B cell (primary cell): Measurements from ENCODE around the gene CLCNKA. TPM values are rescaled to one million over a fixed set of nuclear protein-coding genes. Genes with fewer than 3 reads are reported as not detected.
"Not testable (repeated sequence)": the region's sequence is repeated elsewhere in the genome, so short reads cannot be mapped to it uniquely, and the experiment has no call there.

Experiments
- ATAC-seq: fragments of 200-7000 bp; cut with Tn5 transposase; one replicate; pipeline ENCODE4 v1.10.0; 2021; ENCODE audit warnings: low read depth, mild to moderate bottlenecking, moderate number of reproducible peaks, moderate library complexity
- CTCF ChIA-PET: fragments of 350-600 bp; sonication (Branson Sonifier 250); formaldehyde crosslinking; loops from one replicate; lab custom pipeline; 2021; ENCODE audit warnings: antibody characterized with exemption, inconsistent platforms; lab: Charles Lee
- POLR2A ChIA-PET: fragments of 350-600 bp; sonication (Branson Sonifier 250); formaldehyde crosslinking; loops from one replicate; lab custom pipeline; 2021; ENCODE audit warnings: antibody characterized with exemption; lab: Charles Lee
- DNase-seq: peaks from one replicate; pipeline ENCODE4 v3.0.0; 2013
- H2AFZ ChIP-seq: 2 replicates; pipeline ENCODE4 v1.6.1; 2012; ENCODE audit warnings: mild to moderate bottlenecking, low read depth, low read length; ENCODE audit not compliant: insufficient read depth, poor library complexity, severe bottlenecking
- H3K27ac ChIP-seq, 2 donors: 1 replicate in 1 of 2; 2 replicates in 1 of 2; pipeline ENCODE4 v1.5.1; 2012 to 2013; ENCODE audit warnings: low read length in 2 of 2, mild to moderate bottlenecking in 2 of 2, moderate library complexity in 1 of 2
- H3K27me3 ChIP-seq, 4 experiments: fragments of 200-600 bp in 1 of 4; sonication (generic) in 1 of 4; replicated peaks in 1 of 4; 1 replicate in 2 of 4; 2 replicates in 2 of 4; pipeline versions ENCODE4 v1.6.1 to v1.7.0; 2013 to 2016; ENCODE audit warnings: low read length in 3 of 4, mild to moderate bottlenecking in 2 of 4, mixed read lengths in 1 of 4, moderate library complexity in 1 of 4; ENCODE audit not compliant: insufficient read depth in 4 of 4, control insufficient read depth in 3 of 4; ENCODE audit errors: control extremely low read depth in 1 of 4
- H3K36me3 ChIP-seq, 2 experiments: replicated peaks in 1 of 2; 1 replicate in 1 of 2; 2 replicates in 1 of 2; pipeline versions ENCODE4 v1.6.1 to v1.7.1; 2013; ENCODE audit warnings: low read length in 1 of 2; ENCODE audit not compliant: insufficient read depth in 2 of 2, control insufficient read depth in 1 of 2; ENCODE audit errors: control extremely low read depth in 1 of 2, extremely low read depth in 1 of 2
- H3K4me1 ChIP-seq, 2 donors: fragments of 200-600 bp in 1 of 2; sonication (generic) in 1 of 2; 1 replicate in 1 of 2; 2 replicates in 1 of 2; pipeline versions ENCODE4 v1.5.1 to v1.6.1; 2013 to 2017; ENCODE audit warnings: low read length in 2 of 2; ENCODE audit not compliant: control insufficient read depth in 2 of 2, insufficient read depth in 2 of 2
- H3K4me2 ChIP-seq: replicated peaks from 2 replicates; pipeline ENCODE3; 2012; ENCODE audit warnings: mild to moderate bottlenecking, low read depth, low read length; ENCODE audit not compliant: poor library complexity, severe bottlenecking
- H3K4me3 ChIP-seq, 5 experiments: fragments of 200-600 bp in 1 of 5; sonication (generic) in 1 of 5; 1 replicate in 3 of 5; 2 replicates in 2 of 5; pipeline versions ENCODE4 v1.5.1 to v1.7.0; 2011 to 2016; ENCODE audit warnings: low read length in 4 of 5, mild to moderate bottlenecking in 4 of 5, low read depth in 2 of 5, control low read depth in 1 of 5, moderate library complexity in 1 of 5; ENCODE audit not compliant: insufficient read depth in 1 of 5; ENCODE audit errors: control extremely low read depth in 1 of 5, extremely low read depth in 1 of 5
- H3K79me2 ChIP-seq: fragments of 200-600 bp; sonication (generic); one replicate; pipeline ENCODE4 v1.6.0; 2016; ENCODE audit warnings: low read length; ENCODE audit not compliant: control insufficient read depth, insufficient read depth
- H3K9ac ChIP-seq: fragments of 200-600 bp; sonication (generic); 2 replicates; pipeline ENCODE4 v1.6.1; 2017; ENCODE audit warnings: mild to moderate bottlenecking, low read length, moderate library complexity
- H3K9me3 ChIP-seq, 3 donors: one replicate each; pipeline versions ENCODE4 v1.6.1 to v1.7.1; 2013; ENCODE audit warnings: low read length in 2 of 3; ENCODE audit not compliant: control insufficient read depth in 2 of 3, insufficient read depth in 1 of 3; ENCODE audit errors: control extremely low read depth in 1 of 3
- H4K20me1 ChIP-seq: 2 replicates; pipeline ENCODE4 v1.6.0; 2012; ENCODE audit warnings: mild to moderate bottlenecking, low read length; ENCODE audit not compliant: insufficient read depth, control insufficient read depth, poor library complexity, severe bottlenecking
- H3K27ac Mint-ChIP-seq: one replicate; pipeline ENCODE4 v1.8.0; 2021; ENCODE audit warnings: mixed read lengths
- H3K27me3 Mint-ChIP-seq: one replicate; pipeline ENCODE4 v1.8.0; 2021; ENCODE audit warnings: mixed read lengths
- H3K4me1 Mint-ChIP-seq: one replicate; pipeline ENCODE4 v1.8.0; 2021; ENCODE audit warnings: mixed read lengths
- H3K4me3 Mint-ChIP-seq: one replicate; pipeline ENCODE4 v1.8.0; 2021; ENCODE audit warnings: mixed read lengths
- H3K9me3 Mint-ChIP-seq: one replicate; pipeline ENCODE4 v1.8.0; 2022; ENCODE audit warnings: mixed read lengths; ENCODE audit not compliant: insufficient read depth
- EZH2 ChIP-seq: IDR thresholded peaks from 2 replicates; pipeline ENCODE4 v1.6.1; 2012; ENCODE audit warnings: borderline replicate concordance, low read depth, mild to moderate bottlenecking, moderate library complexity, low read length; ENCODE audit not compliant: insufficient read depth, poor library complexity, severe bottlenecking
- WGBS: methylation state at CpG from one replicate; pipeline ENCODE4 v1.1.5; 2013; ENCODE audit warnings: missing lambda C conversion rate; ENCODE audit not compliant: insufficient coverage; 5-methylcytosine and 5-hydroxymethylcytosine counted together
- intact Hi-C: fragments of 100-400 bp; cut with micrococcal nuclease; formaldehyde crosslinking; loops from one replicate; pipeline ENCODE4 v1.10.0; 2022
- polyA plus RNA-seq: library from polyadenylated mRNA; depleted of rRNA; stranded (reverse); fragments of >200 nt; gene quantifications from 2 replicates; pipeline ENCODE4 v1.2.3, GENCODE V29; 2012
- total RNA-seq, 2 donors: library from RNA; stranded (reverse); fragments of 120-200 nt in 1 of 2; gene quantifications; 1 replicate in 1 of 2; 2 replicates in 1 of 2; pipeline versions ENCODE4 v1.2.3 to v1.2.4, GENCODE V29; 2013 to 2022
- TF ChIP-seq, protein P1 (sequence below): fragments of 200-600 bp; IDR thresholded peaks from one replicate; pipeline ENCODE4 v1.8.0; 2022; ENCODE audit warnings: antibody characterized with exemption, mild to moderate bottlenecking

Gene CLCNKA
- total and polyA plus RNA-seq, 2 donors (not counting 1 experiment from before 2014, with no cell fraction given), result 0.03 TPM; not detected in 1

DNA sequence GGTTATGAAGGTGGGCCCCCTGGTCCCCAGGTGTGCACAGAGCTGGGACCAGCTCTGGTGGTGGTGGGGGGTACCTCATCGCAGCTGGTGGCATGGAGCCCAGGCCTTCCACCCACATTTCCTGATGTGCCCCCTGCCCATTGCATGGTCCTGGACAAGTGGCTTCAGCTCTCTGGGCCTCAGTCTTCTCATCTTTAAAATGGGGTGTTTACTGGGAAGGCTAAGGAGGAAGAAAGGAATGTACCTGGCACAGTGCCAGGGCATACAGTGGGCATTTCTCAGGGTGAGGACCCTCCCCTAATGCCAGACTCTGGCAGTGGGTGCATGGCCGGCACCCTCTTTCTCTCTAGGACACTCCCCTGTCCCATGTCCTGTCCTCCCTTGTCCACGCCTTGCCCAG is 29.2 kb downstream of the CLCNKA start:
- H3K4me3 ChIP-seq, result no peak overlapping the region
- no peak for TF ChIP-seq EZH2
- TF ChIP-seq, protein P1, sequence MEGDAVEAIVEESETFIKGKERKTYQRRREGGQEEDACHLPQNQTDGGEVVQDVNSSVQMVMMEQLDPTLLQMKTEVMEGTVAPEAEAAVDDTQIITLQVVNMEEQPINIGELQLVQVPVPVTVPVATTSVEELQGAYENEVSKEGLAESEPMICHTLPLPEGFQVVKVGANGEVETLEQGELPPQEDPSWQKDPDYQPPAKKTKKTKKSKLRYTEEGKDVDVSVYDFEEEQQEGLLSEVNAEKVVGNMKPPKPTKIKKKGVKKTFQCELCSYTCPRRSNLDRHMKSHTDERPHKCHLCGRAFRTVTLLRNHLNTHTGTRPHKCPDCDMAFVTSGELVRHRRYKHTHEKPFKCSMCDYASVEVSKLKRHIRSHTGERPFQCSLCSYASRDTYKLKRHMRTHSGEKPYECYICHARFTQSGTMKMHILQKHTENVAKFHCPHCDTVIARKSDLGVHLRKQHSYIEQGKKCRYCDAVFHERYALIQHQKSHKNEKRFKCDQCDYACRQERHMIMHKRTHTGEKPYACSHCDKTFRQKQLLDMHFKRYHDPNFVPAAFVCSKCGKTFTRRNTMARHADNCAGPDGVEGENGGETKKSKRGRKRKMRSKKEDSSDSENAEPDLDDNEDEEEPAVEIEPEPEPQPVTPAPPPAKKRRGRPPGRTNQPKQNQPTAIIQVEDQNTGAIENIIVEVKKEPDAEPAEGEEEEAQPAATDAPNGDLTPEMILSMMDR, result no peak
- peaks cover 0 to 12% (median 0%) of the 10 kb centered on the region in 4 experiments for H3K27me3 ChIP-seq
- no peak overlapping the region for H2AFZ ChIP-seq
- H3K27ac ChIP-seq, result no peak overlapping the region
- H4K20me1 ChIP-seq, result no peaks in the 10 kb centered on the region
- H3K9me3 ChIP-seq, result no peaks in the 10 kb centered on the region
- no peak overlapping the region for H3K9ac ChIP-seq
- Mint-ChIP-seq H3K27ac (no peak overlapping the region), H3K4me3 (no peak overlapping the region), H3K9me3 (no peaks in the 10 kb centered on the region), H3K4me1 (peaks cover 11% of the 10 kb centered on the region), H3K27me3 (peaks cover 10% of the 10 kb centered on the region)
- 86% methylated on average over 2 of the region's 3 CpGs for WGBS
- no peaks in the 10 kb centered on the region for H3K36me3 ChIP-seq
- ChIA-PET CTCF (interaction anchor here (0.6 kb wide), 1 partner anchor 288 kb away, joined by 3 read pairs; no protein-coding TSS in a partner anchor), POLR2A (no interaction called here)
- H3K4me2 ChIP-seq, result no peak overlapping the region
- ATAC-seq, result no peak
- H3K79me2 ChIP-seq, result no peaks in the 10 kb centered on the region
- H3K4me1 ChIP-seq, result peaks cover 11 to 13% of the 10 kb centered on the region in 2 donors
- no peak for DNase-seq
- intact Hi-C loops, result no loop called here

DNA sequence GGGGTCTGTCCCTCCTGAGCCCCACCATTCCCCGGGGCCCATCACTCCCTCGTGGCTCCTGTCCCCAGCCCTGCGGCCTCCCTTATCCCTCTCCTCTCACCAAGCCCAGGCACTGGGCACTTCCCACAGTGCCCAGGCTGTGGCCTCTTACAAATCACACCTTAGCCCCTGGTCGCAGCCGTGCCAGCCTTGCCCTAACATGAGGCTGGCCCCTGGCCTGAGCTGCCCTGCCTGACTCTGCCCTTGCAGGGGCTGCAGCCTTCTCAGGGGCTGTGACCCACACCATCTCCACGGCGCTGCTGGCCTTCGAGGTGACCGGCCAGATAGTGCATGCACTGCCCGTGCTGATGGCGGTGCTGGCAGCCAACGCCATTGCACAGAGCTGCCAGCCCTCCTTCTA is 30.1 kb downstream of the CLCNKA start:
- CTCF ChIA-PET, result not testable (repeated sequence)

More for the DNA sequence above, 30.1 kb downstream of the CLCNKA start:
- H3K27ac ChIP-seq, H3K9me3 Mint-ChIP-seq, H3K4me3 Mint-ChIP-seq, intact Hi-C loops, H3K79me2 ChIP-seq, H2AFZ ChIP-seq, H3K4me3 ChIP-seq, H4K20me1 ChIP-seq, H3K36me3 ChIP-seq, ATAC-seq, DNase-seq, H3K9ac ChIP-seq, POLR2A ChIA-PET, H3K27ac Mint-ChIP-seq, H3K9me3 ChIP-seq, H3K4me2 ChIP-seq: not testable (repeated sequence)
- peaks cover 11 to 13% of the 10 kb centered on the region in 2 donors for H3K4me1 ChIP-seq
- WGBS, result 94% methylated on average over 8 of the region's 12 CpGs
- Mint-ChIP-seq H3K27me3 (peaks cover 13% of the 10 kb centered on the region), H3K4me1 (peaks cover 13% of the 10 kb centered on the region)
- peaks cover 0 to 12% (median 0%) of the 10 kb centered on the region in 4 experiments for H3K27me3 ChIP-seq
